ENCODE measurements around the gene PTOV1.

GRCh38 chr19:49849433-49850220, 1.3 kb upstream of the PTOV1 start:
- TF ChIP-seq POLR2A (IDR thresholded peaks at IDR 0.05; ENCODE audit: low read depth, low read length): no peak
- no peak for TF ChIP-seq POLR2AphosphoS5 (IDR thresholded peaks at IDR 0.05; ENCODE audit: low read length)
- TF ChIP-seq SKIL (IDR thresholded peaks at IDR 0.05; ENCODE audit: low read depth, poor library complexity, severe bottlenecking): no peak
- no peak for TF ChIP-seq CTCF (IDR thresholded peaks at IDR 0.05 in 2 of 3, conservative IDR thresholded peaks at IDR 0.05 in 1 of 3; ENCODE audit: control insufficient read depth in 2 of 3, extremely low read depth in 1 of 3, insufficient read depth in 1 of 3, low read depth in 3 of 3, low read length in 3 of 3)
- TF ChIP-seq CEBPB (IDR thresholded peaks at IDR 0.05; ENCODE audit: borderline replicate concordance in 1 of 2, low read depth in 2 of 2, low read length in 2 of 2): no peak
- no peak for TF ChIP-seq SREBF2 (IDR thresholded peaks at IDR 0.05; ENCODE audit: low read length)

All from GM12878 (cell line).